ENCODE data around the gene TBC1D9.

Gene TBC1D9

GRCh38 chr4:140742838-140743193, 13.4 kb downstream of the TBC1D9 start:
- no peak for TF ChIP-seq CTCF (conservative IDR thresholded peaks at IDR 0.05; ENCODE audit: low read length)
- TF ChIP-seq EZH2phosphoT487 (IDR thresholded peaks at IDR 0.05; ENCODE audit: borderline replicate concordance): no peak
- no peak overlapping the region for H2AFZ ChIP-seq (ENCODE audit: low read length)

GRCh38 chr4:140740906-140741670, 15.1 kb downstream of the TBC1D9 start:
- Histone ChIP-seq H3K4me3 (ENCODE audit: low read length, poor library complexity, severe bottlenecking) (no peak overlapping the region), H3F3A (ENCODE audit: low read depth) (no peaks in the 10 kb centered on the region), H3K79me2 (ENCODE audit: insufficient read depth, low read length) (no peaks in the 10 kb centered on the region), H3K27me3 (ENCODE audit: insufficient read depth, low read length, poor library complexity, severe bottlenecking) (no peaks in the 10 kb centered on the region), H3K36me3 (ENCODE audit: insufficient read depth, low read length) (no peaks in the 10 kb centered on the region), H3K9me2 (replicated peaks; ENCODE audit: low read depth, low read length) (no peaks in the 10 kb centered on the region), H3K4me1 (ENCODE audit: insufficient read depth, low read length, poor library complexity, severe bottlenecking) (peaks cover 19% of the 10 kb centered on the region), H3K4me2 (ENCODE audit: low read depth, low read length, poor library complexity, severe bottlenecking) (no peak overlapping the region), H3K9me3 (ENCODE audit: insufficient read depth, low read depth, low read length) (no peaks in the 10 kb centered on the region), H3K9ac (ENCODE audit: low read depth, low read length, poor library complexity, severe bottlenecking) (no peak overlapping the region), H2AFZ (ENCODE audit: low read length) (no peak overlapping the region), H4K20me1 (ENCODE audit: insufficient read depth, low read length, poor library complexity, severe bottlenecking) (no peaks in the 10 kb centered on the region)
- TF ChIP-seq EZH2phosphoT487 (IDR thresholded peaks at IDR 0.05; ENCODE audit: borderline replicate concordance) (no peak), CTCF (conservative IDR thresholded peaks at IDR 0.05; ENCODE audit: low read length) (no peak)

More at GRCh38 chr4:140742838-140743193, 13.4 kb downstream of the TBC1D9 start:
- no peaks in the 10 kb centered on the region for H3K9me2 ChIP-seq (replicated peaks; ENCODE audit: low read depth, low read length)
- H3K4me3 ChIP-seq (ENCODE audit: low read length, poor library complexity, severe bottlenecking): peak overlapping the region; percentile 36
- H3K4me2 ChIP-seq (ENCODE audit: low read depth, low read length, poor library complexity, severe bottlenecking): peak overlapping the region; percentile 58
- no peaks in the 10 kb centered on the region for H4K20me1 ChIP-seq (ENCODE audit: insufficient read depth, low read length, poor library complexity, severe bottlenecking)
- no peaks in the 10 kb centered on the region for H3K27me3 ChIP-seq (ENCODE audit: insufficient read depth, low read length, poor library complexity, severe bottlenecking)
- H3K9me3 ChIP-seq (ENCODE audit: insufficient read depth, low read depth, low read length): no peaks in the 10 kb centered on the region
- no peaks in the 10 kb centered on the region for H3K36me3 ChIP-seq (ENCODE audit: insufficient read depth, low read length)
- H3K9ac ChIP-seq (ENCODE audit: low read depth, low read length, poor library complexity, severe bottlenecking): no peak overlapping the region
- H3K4me1 ChIP-seq (ENCODE audit: insufficient read depth, low read length, poor library complexity, severe bottlenecking): peaks cover 16% of the 10 kb centered on the region
- 0 out of 2 replicates have a peak, but pooled peaks cover 4% of the 10 kb centered on the region for H3K79me2 ChIP-seq (ENCODE audit: insufficient read depth, low read length)
- H3F3A ChIP-seq (ENCODE audit: low read depth): no peaks in the 10 kb centered on the region

- Histone ChIP-seq H3K36me3 (ENCODE audit: insufficient read depth, low read length) (no peaks in the 10 kb centered on the region), H3F3A (ENCODE audit: low read depth) (no peaks in the 10 kb centered on the region), H3K9me2 (replicated peaks; ENCODE audit: low read depth, low read length) (no peaks in the 10 kb centered on the region), H4K20me1 (ENCODE audit: insufficient read depth, low read length, poor library complexity, severe bottlenecking) (no peaks in the 10 kb centered on the region), H3K4me2 (ENCODE audit: low read depth, low read length, poor library complexity, severe bottlenecking) (no peak overlapping the region), H3K4me1 (ENCODE audit: insufficient read depth, low read length, poor library complexity, severe bottlenecking) (peaks cover 19% of the 10 kb centered on the region), H3K79me2 (ENCODE audit: insufficient read depth, low read length) (no peaks in the 10 kb centered on the region), H3K27me3 (ENCODE audit: insufficient read depth, low read length, poor library complexity, severe bottlenecking) (no peaks in the 10 kb centered on the region), H3K9ac (ENCODE audit: low read depth, low read length, poor library complexity, severe bottlenecking) (no peak overlapping the region), H2AFZ (ENCODE audit: low read length) (no peak overlapping the region), H3K4me3 (ENCODE audit: low read length, poor library complexity, severe bottlenecking) (no peak overlapping the region), H3K9me3 (ENCODE audit: insufficient read depth, low read depth, low read length) (no peaks in the 10 kb centered on the region)
- TF ChIP-seq CTCF (conservative IDR thresholded peaks at IDR 0.05; ENCODE audit: low read length) (no peak), EZH2phosphoT487 (IDR thresholded peaks at IDR 0.05; ENCODE audit: borderline replicate concordance) (no peak)
Observed at GRCh38 chr4:140740422-140740821, 15.8 kb downstream of the TBC1D9 start.

Data from Loucy (cell line).